Panc1 (cell line): ENCODE data around the gene ARHGAP4. TPM values are rescaled to one million over a fixed set of nuclear protein-coding genes. Genes with fewer than 3 reads are reported as not detected.

Experiments
- ATAC-seq: fragments of 200-7000 bp; cut with Tn5 transposase; 2 replicates; pipeline ENCODE4 v1.9.1; 2020; ENCODE audit warnings: mild to moderate bottlenecking, moderate library complexity
- BruUV-seq: library from RNA; stranded (reverse); fragments of 400-500 nt; replicated peaks from 2 replicates; lab custom pipeline; 2021; lab: Mats Ljungman, UMichigan
- CTCF ChIA-PET: fragments of 300-600 bp; sonication (Branson Sonifier 250); formaldehyde crosslinking; loops from one replicate; lab custom pipeline; 2022; ENCODE audit warnings: antibody characterized with exemption; lab: Charles Lee
- POLR2A ChIA-PET: fragments of 300-600 bp; sonication (Branson Sonifier 250); formaldehyde crosslinking; loops from one replicate; lab custom pipeline; 2022; ENCODE audit warnings: antibody characterized with exemption; lab: Charles Lee
- DNase-seq: peaks from one replicate; pipeline ENCODE4 v3.0.0-alpha.2; 2010; ENCODE audit warnings: low read depth, low spot score
- H3K27ac ChIP-seq: 2 replicates; pipeline ENCODE4 v1.5.1; 2011; ENCODE audit warnings: mild to moderate bottlenecking, low read length, inconsistent platforms
- H3K27me3 ChIP-seq: fragments of 200-500 bp; sonication (Bioruptor generic); 2 replicates; pipeline ENCODE4 v1.6.0; 2014; ENCODE audit warnings: low read length, inconsistent platforms; ENCODE audit not compliant: control insufficient read depth, insufficient read depth
- H3K36me3 ChIP-seq: fragments of 200-500 bp; sonication (Bioruptor generic); 2 replicates; pipeline ENCODE4 v1.5.1; 2014; ENCODE audit warnings: inconsistent platforms, mild to moderate bottlenecking, low read length, moderate library complexity; ENCODE audit not compliant: control insufficient read depth, insufficient read depth
- H3K4me1 ChIP-seq: 2 replicates; pipeline ENCODE4 v1.5.1; 2011; ENCODE audit warnings: inconsistent platforms, mild to moderate bottlenecking, low read length, moderate library complexity; ENCODE audit not compliant: control insufficient read depth, insufficient read depth
- H3K4me3 ChIP-seq, 2 experiments: 2 replicates each; pipeline ENCODE4 v1.5.1; 2011 to 2012; ENCODE audit warnings: low read depth in 2 of 2, low read length in 2 of 2, mild to moderate bottlenecking in 2 of 2, inconsistent platforms in 1 of 2, moderate library complexity in 1 of 2
- H3K9me3 ChIP-seq: fragments of 200-500 bp; sonication (Bioruptor generic); 2 replicates; pipeline ENCODE4 v1.5.1; 2014; ENCODE audit warnings: low read depth, mild to moderate bottlenecking, inconsistent platforms, low read length, moderate library complexity; ENCODE audit not compliant: control insufficient read depth, insufficient read depth
- CTCF ChIP-seq: fragments of 450-650 bp; IDR thresholded peaks from 2 replicates; pipeline ENCODE4 v1.5.1; 2017; ENCODE audit warnings: mild to moderate bottlenecking
- POLR2AphosphoS5 ChIP-seq: IDR thresholded peaks from 2 replicates; pipeline ENCODE4 v1.6.1; 2012; ENCODE audit warnings: mild to moderate bottlenecking, low read depth, low read length, moderate library complexity
- REST ChIP-seq, 2 experiments: IDR thresholded peaks; 2 replicates each; pipeline ENCODE4 v1.6.1; 2011 to 2012; ENCODE audit warnings: low read depth in 2 of 2, control low read depth in 1 of 2, low read length in 1 of 2, mild to moderate bottlenecking in 1 of 2, moderate library complexity in 1 of 2; ENCODE audit not compliant: insufficient read depth in 1 of 2
- SIN3A ChIP-seq: IDR thresholded peaks from 2 replicates; pipeline ENCODE4 v1.6.1; 2012; ENCODE audit warnings: low read depth, mild to moderate bottlenecking, low read length, moderate library complexity, borderline replicate concordance; ENCODE audit not compliant: insufficient read depth
- TCF7L2 ChIP-seq: IDR thresholded peaks from 2 replicates; pipeline ENCODE4 v1.6.1; 2011; ENCODE audit warnings: mild to moderate bottlenecking, low read depth, low read length, inconsistent platforms
- in situ Hi-C: cut with HindIII; loops from 2 replicates; pipeline ENCODE4 v1.10.0; 2016; ENCODE audit warnings: low sequenced_read_pairs, low pct_unique_long_range_greater_than_20kb
- intact Hi-C: fragments of 100-400 bp; cut with micrococcal nuclease; formaldehyde crosslinking; loops from one replicate; pipeline ENCODE4 v1.10.0; 2022; ENCODE audit not compliant: unreplicated experiment
- total RNA-seq: library from RNA; stranded (reverse); gene quantifications from one replicate; pipeline ENCODE4 v1.2.1, GENCODE V29; 2021; ENCODE audit not compliant: unreplicated experiment

Gene ARHGAP4
- total RNA-seq, 1 experiment from 2014 or later = 225 TPM

GRCh38 chrX:153906126-153906917 is 19.7 kb downstream of the ARHGAP4 start:
- ChIA-PET CTCF (interaction anchor here (0.7 to 0.9 kb wide), 2 partner anchors 14 to 17 kb away, joined by 3 read pairs; no protein-coding TSS in a partner anchor), POLR2A (no interaction called here)
- Histone ChIP-seq H3K27me3 (no peaks in the 10 kb centered on the region), H3K36me3 (no peaks in the 10 kb centered on the region), H3K4me3 (no peak overlapping the region), H3K27ac (peak overlapping the region; percentile 39; the same call in 1 of the 2 replicates), H3K4me1 (peaks cover 44% of the 10 kb centered on the region), H3K9me3 (no peaks in the 10 kb centered on the region)
- no peak for ATAC-seq
- TF ChIP-seq SIN3A (no peak), TCF7L2 (no peak)
- BruUV-seq = no TSS peak
- no peak for DNase-seq
- in situ Hi-C loops (no loop called here), intact Hi-C loops (no loop called here)

- Histone ChIP-seq H3K36me3 (no peaks in the 10 kb centered on the region), H3K4me3 (no peak overlapping the region), H3K4me1 (peaks cover 51% of the 10 kb centered on the region), H3K27me3 (no peaks in the 10 kb centered on the region), H3K27ac (peak overlapping the region; percentile 76; the same call in 1 of the 2 replicates), H3K9me3 (no peaks in the 10 kb centered on the region)
- DNase-seq (no peak), ATAC-seq (no peak)
- ChIA-PET POLR2A (no interaction called here), CTCF (no interaction called here)
- in situ Hi-C loops (no loop called here), intact Hi-C loops (no loop called here)
- BruUV-seq = no TSS peak
- TF ChIP-seq TCF7L2 (no peak), CTCF (no peak), REST (IDR thresholded peaks at IDR 0.05; ENCODE audit: insufficient read depth in 1 of 2, low read depth in 2 of 2, low read length in 1 of 2) (no peak), POLR2AphosphoS5 (no peak), SIN3A (no peak)
Observed at GRCh38 chrX:153905481-153906095, 20.5 kb downstream of the ARHGAP4 start.
